ENCODE results near the gene COL6A2. TPM values are rescaled to one million over a fixed set of nuclear protein-coding genes. Genes with fewer than 3 reads are reported as not detected.
A peak's percentile ranks its signal among the peaks of the same experiment; 100 is the strongest.
"Not testable (repeated sequence)": the region's sequence is repeated elsewhere in the genome, so short reads cannot be mapped to it uniquely, and the experiment has no call there.

Gene COL6A2
- total RNA-seq, 2 donors from 2014 or later = 249 to 252 TPM

DNA sequence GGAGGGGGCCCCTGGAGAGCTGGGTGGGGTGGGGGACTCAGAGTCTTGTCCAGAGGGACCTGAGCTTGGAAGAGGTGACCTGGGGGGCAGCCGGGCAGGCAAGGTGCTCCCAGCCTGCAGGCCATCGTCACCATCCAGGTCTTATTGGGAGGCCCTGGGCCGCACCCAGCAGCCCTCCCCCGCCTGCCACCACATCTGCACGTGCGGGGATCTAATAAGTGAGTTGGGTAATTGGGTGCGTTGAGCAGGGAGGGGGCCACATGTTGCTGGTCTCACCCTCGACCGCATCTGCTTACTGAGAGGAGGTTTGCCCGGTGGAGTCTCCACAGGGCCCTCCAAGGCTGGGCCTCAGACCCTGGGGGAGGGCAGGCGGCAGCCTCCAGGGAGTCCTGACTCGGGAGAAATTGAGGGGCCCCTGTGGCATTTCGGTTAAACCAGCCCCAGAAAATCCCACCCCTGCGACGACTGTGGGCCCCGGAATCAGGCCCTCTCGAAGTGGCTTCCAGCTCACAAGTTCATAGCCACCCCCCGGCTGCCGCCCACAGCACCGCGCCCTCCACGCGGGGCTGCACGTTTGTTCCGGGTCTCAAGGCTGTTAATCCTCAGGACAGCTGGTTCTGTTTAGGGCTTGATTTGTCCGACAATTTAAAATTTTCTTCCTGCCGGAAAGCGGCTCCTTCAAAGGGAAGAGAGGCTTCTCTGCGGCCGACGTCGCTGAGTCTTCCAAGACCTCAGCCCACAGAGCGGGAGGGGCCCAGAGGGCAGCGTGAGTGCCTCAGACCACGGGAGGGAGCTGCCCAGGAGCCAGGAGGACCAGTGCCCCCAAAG lies 14.7 kb upstream of the COL6A2 start:
- Histone ChIP-seq H3K36me3 (no peaks in the 10 kb centered on the region), H3K27me3 (no peaks in the 10 kb centered on the region), H3K27ac (no peak overlapping the region), H3K9me3 (peaks cover 0 to 17% of the 10 kb centered on the region in 2 donors), H3K4me1 (peaks cover 0 to 27% of the 10 kb centered on the region in 2 donors), H3K4me3 (no peak overlapping the region)
- DNase-seq (ENCODE audit: low spot score) = peak; percentile 40
- TF ChIP-seq, protein P1, sequence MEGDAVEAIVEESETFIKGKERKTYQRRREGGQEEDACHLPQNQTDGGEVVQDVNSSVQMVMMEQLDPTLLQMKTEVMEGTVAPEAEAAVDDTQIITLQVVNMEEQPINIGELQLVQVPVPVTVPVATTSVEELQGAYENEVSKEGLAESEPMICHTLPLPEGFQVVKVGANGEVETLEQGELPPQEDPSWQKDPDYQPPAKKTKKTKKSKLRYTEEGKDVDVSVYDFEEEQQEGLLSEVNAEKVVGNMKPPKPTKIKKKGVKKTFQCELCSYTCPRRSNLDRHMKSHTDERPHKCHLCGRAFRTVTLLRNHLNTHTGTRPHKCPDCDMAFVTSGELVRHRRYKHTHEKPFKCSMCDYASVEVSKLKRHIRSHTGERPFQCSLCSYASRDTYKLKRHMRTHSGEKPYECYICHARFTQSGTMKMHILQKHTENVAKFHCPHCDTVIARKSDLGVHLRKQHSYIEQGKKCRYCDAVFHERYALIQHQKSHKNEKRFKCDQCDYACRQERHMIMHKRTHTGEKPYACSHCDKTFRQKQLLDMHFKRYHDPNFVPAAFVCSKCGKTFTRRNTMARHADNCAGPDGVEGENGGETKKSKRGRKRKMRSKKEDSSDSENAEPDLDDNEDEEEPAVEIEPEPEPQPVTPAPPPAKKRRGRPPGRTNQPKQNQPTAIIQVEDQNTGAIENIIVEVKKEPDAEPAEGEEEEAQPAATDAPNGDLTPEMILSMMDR (IDR thresholded peaks at IDR 0.05) = no peak

DNA sequence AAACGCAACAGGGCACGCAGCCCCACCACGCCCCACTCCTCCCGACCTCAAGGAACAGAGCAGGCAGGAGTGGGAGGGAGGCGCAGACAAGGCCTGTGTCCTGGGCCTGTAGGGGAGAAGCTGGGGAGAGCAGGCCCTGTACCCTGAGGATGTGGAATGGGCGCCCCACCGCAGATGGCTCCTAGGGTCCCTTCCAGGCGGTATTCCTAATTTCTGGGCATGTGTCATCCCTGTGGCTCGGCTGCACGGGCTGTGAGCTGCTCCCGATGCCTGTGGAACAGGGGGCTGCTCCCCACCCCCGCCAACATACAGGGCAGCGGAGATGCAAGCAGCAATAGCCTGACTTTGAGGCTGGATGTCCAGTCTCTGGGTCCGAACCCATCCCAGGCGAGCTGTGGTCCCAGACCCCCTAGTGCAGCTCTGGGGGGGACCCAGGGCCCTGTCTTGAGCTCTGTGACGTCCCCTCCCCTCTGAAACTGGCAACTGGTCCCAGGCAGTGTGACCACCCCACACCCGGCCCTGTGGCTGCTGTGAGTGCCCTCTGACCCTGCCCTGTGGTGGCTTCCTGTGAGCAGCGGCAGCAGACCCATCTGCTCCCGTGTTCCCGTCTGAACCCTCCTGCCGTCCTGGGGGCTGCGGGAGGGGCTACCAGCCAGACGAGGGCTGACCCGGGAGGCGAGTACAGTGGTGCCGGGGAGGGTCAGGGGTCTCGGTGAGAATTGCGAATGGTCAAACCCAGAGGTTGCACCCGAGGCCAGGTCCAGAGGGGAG lies 13.9 kb upstream of the COL6A2 start:
- Histone ChIP-seq H3K4me1 (peaks cover 0 to 19% of the 10 kb centered on the region in 2 donors), H3K27me3 (no peaks in the 10 kb centered on the region), H3K9me3 (peaks cover 0 to 17% of the 10 kb centered on the region in 2 donors), H3K36me3 (no peaks in the 10 kb centered on the region), H3K4me3 (no peak overlapping the region), H3K27ac (no peak overlapping the region)
- TF ChIP-seq, protein P1 (IDR thresholded peaks at IDR 0.05) = no peak
- DNase-seq (ENCODE audit: low spot score) = peak; percentile 36

DNA sequence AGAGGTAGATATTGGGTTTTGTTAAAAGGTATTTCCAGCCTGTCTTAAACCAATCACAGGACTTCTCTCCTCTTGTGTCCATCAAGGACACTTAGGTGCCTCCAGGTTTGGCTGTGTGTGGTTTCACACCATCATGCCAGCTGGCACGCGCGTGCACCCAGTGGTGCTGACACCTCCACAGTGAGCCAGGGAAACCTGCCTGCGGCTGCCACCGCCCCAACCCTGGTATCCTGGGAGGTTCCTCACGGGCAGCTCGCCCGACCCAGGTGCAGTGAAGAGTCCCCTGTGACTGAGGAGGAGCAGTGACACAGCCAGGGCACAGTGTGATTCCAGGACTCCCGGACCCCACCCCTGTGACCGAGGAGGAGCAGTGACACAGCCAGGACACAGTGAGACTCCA lies 13.2 kb upstream of the COL6A2 start:
- H3K36me3 ChIP-seq = no peaks in the 10 kb centered on the region
- peaks cover 0 to 17% of the 10 kb centered on the region in 2 donors for H3K9me3 ChIP-seq

DNA sequence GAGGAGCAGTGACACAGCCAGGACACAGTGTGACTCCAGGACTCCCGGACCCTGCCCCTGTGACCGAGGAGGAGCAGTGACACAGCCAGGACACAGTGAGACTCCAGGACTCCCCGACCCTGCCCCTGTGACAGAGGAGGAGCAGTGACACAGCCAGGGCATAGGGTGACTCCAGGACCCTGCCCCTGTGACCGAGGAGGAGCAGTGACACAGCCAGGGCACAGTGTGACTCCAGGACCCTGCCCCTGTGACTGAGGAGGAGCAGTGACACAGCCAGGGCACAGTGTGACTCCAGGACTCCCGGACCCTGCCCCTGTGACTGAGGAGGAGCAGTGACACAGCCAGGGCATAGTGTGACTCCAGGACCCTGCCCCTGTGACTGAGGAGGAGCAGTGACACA lies 12.7 kb upstream of the COL6A2 start:
- H3K27ac ChIP-seq; H3K27me3 ChIP-seq; H3K36me3 ChIP-seq; DNase-seq (ENCODE audit: low spot score); H3K4me1 ChIP-seq; H3K4me3 ChIP-seq: not testable (repeated sequence)
- H3K9me3 ChIP-seq = peaks cover 0 to 17% of the 10 kb centered on the region in 2 donors

More for the DNA sequence above, 13.2 kb upstream of the COL6A2 start:
- TF ChIP-seq, protein P1 (IDR thresholded peaks at IDR 0.05) = no peak
- Histone ChIP-seq H3K27me3 (no peaks in the 10 kb centered on the region), H3K4me3 (no peak overlapping the region), H3K27ac (no peak overlapping the region), H3K4me1 (peaks cover 0 to 12% of the 10 kb centered on the region in 2 donors)
- no peak for DNase-seq (ENCODE audit: low spot score)

DNA sequence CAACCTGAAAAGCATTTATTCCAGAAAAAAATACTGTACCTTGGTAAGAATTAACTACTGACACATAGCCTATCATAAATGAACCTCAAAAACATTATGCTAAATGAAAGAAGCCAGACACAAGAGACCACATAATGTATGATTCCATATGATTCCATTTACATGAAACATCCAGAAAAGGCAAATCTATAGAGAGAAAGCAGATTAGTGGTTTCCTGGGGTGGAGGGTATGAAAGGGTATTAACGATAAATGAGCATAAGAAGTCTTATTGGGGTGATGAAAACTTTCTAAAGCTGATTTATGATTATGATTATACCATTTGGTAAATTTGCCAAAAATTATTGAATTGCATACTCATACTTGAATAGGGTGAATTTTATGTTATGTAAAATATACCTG lies 10.3 kb upstream of the COL6A2 start:
- no peak overlapping the region for H3K27ac ChIP-seq
- no peaks in the 10 kb centered on the region for H3K36me3 ChIP-seq
- H3K4me3 ChIP-seq = no peak overlapping the region
- H3K9me3 ChIP-seq = peaks cover 0 to 17% of the 10 kb centered on the region in 2 donors
- H3K4me1 ChIP-seq = peaks cover 0 to 2% of the 10 kb centered on the region in 2 donors
- H3K27me3 ChIP-seq = no peaks in the 10 kb centered on the region
- TF ChIP-seq, protein P1 (IDR thresholded peaks at IDR 0.05) = no peak
- DNase-seq (ENCODE audit: low spot score) = no peak

DNA sequence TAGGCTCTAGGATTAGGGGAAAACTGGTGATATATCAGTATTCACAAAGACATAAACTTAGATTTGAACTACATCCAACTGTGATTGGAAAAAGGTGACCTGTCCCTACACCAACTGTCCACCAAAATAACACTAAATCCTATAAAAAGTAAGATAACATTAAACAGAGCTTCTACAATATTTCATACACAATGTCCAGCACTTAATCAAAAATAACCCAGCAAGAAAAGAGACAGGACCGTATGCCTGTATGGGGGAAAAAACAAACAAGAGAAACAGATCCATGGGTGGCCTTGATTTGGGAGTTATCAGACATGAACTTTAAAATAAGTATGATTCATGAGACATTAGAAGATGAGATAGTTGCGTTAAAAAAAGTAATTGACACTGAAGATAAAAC lies 9.7 kb upstream of the COL6A2 start:
- H3K27me3 ChIP-seq = no peaks in the 10 kb centered on the region
- H3K4me1 ChIP-seq = peaks cover 0 to 6% of the 10 kb centered on the region in 2 donors
- H3K9me3 ChIP-seq = peaks cover 0 to 17% of the 10 kb centered on the region in 2 donors
- H3K36me3 ChIP-seq = no peaks in the 10 kb centered on the region
- H3K4me3 ChIP-seq = no peak overlapping the region
- H3K27ac ChIP-seq = no peak overlapping the region
- TF ChIP-seq, protein P1 (IDR thresholded peaks at IDR 0.05) = no peak
- no peak for DNase-seq (ENCODE audit: low spot score)
